Keratinocyte (primary cell): ENCODE measurements around the gene NF1.

Source experiments
- EZH2 ChIP-seq: IDR thresholded peaks from one replicate; pipeline ENCODE4 v1.6.1; 2012; ENCODE audit warnings: inconsistent platforms, mild to moderate bottlenecking, low read length, moderate library complexity
- TF ChIP-seq, protein P1 (sequence below), 3 experiments: IDR thresholded peaks in 1 of 3; conservative IDR thresholded peaks in 1 of 3; optimal IDR thresholded peaks in 1 of 3; 2 replicates in 2 of 3; 3 replicates in 1 of 3; pipeline versions ENCODE3 to v1.5.1; 2011; ENCODE audit warnings: low read length in 3 of 3, mild to moderate bottlenecking in 3 of 3, moderate library complexity in 2 of 3, control low read depth in 1 of 3, inconsistent platforms in 1 of 3; ENCODE audit not compliant: insufficient read depth in 2 of 3; ENCODE audit errors: extremely low read depth in 1 of 3

DNA sequence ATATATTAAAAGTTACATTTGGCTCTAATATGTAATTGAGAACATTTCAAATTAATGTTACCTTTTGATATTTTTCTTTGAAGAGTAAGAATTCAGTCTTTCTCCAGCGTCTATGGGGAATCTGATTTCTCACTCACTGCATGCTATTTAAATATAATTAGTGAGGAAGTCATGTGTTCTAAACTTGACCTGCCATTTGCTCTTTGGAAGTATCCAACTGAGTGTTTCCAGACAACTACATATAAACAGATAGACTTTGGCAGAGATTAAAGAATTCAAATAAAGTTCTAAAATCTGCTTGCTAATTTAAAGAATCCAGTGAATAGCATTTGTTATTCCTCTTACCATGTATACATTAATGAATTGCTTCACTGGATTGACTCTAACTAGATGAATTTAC, 178.7 kb downstream of the NF1 start:
- TF ChIP-seq EZH2, result no peak
- TF ChIP-seq, protein P1, sequence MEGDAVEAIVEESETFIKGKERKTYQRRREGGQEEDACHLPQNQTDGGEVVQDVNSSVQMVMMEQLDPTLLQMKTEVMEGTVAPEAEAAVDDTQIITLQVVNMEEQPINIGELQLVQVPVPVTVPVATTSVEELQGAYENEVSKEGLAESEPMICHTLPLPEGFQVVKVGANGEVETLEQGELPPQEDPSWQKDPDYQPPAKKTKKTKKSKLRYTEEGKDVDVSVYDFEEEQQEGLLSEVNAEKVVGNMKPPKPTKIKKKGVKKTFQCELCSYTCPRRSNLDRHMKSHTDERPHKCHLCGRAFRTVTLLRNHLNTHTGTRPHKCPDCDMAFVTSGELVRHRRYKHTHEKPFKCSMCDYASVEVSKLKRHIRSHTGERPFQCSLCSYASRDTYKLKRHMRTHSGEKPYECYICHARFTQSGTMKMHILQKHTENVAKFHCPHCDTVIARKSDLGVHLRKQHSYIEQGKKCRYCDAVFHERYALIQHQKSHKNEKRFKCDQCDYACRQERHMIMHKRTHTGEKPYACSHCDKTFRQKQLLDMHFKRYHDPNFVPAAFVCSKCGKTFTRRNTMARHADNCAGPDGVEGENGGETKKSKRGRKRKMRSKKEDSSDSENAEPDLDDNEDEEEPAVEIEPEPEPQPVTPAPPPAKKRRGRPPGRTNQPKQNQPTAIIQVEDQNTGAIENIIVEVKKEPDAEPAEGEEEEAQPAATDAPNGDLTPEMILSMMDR (optimal IDR thresholded peaks at IDR 0.05 in 1 of 3, IDR thresholded peaks at IDR 0.05 in 1 of 3, conservative IDR thresholded peaks at IDR 0.05 in 1 of 3; ENCODE audit: extremely low read depth in 1 of 3, insufficient read depth in 2 of 3, low read length in 3 of 3), result no peak
